OCI-M1 (cell line): ENCODE results near the gene SEPTIN8.

Source experiments
- DNase-seq: peaks from one replicate; lab custom pipeline; 2025; lab: John Stamatoyannopoulos, UW

The SEPTIN8 gene, protein sequence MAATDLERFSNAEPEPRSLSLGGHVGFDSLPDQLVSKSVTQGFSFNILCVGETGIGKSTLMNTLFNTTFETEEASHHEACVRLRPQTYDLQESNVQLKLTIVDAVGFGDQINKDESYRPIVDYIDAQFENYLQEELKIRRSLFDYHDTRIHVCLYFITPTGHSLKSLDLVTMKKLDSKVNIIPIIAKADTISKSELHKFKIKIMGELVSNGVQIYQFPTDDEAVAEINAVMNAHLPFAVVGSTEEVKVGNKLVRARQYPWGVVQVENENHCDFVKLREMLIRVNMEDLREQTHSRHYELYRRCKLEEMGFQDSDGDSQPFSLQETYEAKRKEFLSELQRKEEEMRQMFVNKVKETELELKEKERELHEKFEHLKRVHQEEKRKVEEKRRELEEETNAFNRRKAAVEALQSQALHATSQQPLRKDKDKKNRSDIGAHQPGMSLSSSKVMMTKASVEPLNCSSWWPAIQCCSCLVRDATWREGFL

GRCh38 chr5:132777209-132778069 lies at the start of gene SEPTIN8:
SEPTIN8 (minus strand) TSS chr5:132777239; CDS start chr5:132777137, 102 bp downstream.
- peak; percentile 42 for DNase-seq

- DNase-seq, result no peak
These were observed 49.5 kb upstream of the SEPTIN8 start for GRCh38 chr5:132826424-132827082.

GRCh38 chr5:132825834-132826391 lies 48.9 kb upstream of the SEPTIN8 start:
- DNase-seq, result no peak

DNA sequence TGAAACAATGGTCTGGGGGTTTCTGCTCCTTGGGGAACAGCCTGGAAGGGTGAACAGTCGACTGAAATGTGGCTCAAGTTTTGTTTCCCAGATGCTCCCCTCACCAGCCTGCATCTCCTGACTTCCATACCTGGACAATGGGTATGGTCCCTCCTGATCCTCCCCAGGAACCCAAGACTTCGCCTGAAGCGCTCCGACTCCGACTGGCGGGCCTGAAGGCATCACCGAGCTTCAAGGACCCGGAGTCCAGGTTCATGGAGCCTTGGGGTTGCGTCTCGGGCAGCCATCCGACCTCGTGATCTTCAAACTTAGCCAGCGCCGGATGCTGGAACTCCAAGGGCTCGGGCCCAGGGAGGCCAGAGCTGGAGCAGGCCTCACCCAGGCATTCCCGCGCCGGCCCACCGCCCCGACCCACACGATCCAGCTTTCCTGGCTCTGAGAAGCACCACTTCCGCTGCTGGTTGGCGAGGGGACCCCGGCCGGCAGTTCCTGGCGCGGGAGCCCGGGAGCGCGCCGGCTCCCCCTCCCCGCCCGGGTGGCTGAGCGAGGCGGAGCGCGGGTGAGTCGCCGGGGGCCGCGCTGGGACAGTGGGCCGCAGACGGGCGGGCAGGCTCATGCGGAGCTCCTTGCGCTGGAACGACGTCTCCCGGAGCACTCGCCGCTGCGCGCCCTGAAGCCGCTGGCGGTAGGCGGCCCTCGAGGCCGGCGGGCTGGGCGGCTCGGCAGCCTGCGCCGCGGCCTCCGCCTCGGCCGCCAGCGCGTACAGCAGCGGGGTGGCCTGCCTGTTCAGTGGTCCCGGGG lies 48.2 kb upstream of the SEPTIN8 start:
- DNase-seq, result no peak

- DNase-seq, result no peak
These were observed 47.4 kb upstream of the SEPTIN8 start for GRCh38 chr5:132824426-132824825.

- DNase-seq, result no peak
These were observed 46.5 kb upstream of the SEPTIN8 start for GRCh38 chr5:132823481-132824050.

DNA sequence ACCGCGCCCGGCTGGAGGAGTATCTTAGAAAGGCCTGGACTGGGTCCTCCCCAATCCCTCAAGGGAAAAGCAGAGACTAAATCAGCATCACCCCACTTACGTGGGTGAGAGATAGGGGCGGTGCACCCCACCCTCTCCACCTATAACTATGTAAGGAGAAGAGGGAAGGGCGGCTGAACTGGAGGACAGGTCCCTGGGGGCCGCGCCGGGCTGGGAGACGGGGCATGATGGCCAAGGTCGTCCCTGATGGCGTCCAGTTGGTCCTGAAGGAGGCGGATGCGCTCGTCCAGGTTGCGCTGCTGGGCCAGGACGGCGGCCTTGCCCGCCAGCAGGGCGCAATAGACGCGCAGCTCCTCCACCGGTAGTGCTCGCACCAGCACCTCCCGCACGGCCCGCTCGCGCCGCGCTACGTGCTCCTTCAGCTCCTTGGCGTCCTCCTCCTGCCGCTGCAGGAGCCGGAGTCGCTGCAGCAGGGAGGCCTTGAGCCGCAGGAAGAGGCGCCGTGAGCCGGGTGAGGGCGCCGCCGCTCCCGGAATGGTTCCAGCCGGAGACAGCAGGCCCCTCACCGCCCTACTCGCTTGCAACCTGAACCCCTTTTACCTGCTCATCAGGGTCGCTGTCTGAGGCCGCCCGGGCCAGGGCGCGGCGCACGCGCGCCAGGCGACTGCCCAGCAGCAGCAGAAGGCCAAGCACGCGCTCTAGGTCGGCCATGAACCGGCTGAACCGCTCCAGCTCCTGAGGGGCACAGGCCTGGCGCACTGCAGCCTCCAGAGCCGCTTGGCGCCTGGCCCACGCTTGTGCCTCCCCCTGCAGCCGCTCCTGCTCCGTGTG lies 45.8 kb upstream of the SEPTIN8 start:
- no peak for DNase-seq

DNA sequence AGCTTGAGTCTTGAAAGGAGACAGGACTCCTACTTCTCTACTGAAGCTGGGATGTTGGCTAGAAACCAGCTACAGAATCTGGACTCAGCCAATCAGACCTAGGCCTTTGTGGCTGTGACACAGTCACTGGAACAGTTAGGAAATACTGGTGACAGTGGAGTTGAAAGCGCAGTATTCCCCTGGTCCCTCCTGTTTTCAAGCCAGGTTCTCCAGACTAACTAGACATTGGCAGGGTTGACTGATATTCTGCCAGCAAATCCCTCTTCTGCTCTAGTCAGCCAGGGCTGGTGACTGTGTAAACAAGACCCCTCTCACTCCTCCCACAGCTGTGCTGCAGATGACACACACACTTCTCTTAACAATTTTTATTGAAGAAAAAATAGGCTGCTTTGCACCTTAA lies 44.8 kb upstream of the SEPTIN8 start:
- no peak for DNase-seq

DNA sequence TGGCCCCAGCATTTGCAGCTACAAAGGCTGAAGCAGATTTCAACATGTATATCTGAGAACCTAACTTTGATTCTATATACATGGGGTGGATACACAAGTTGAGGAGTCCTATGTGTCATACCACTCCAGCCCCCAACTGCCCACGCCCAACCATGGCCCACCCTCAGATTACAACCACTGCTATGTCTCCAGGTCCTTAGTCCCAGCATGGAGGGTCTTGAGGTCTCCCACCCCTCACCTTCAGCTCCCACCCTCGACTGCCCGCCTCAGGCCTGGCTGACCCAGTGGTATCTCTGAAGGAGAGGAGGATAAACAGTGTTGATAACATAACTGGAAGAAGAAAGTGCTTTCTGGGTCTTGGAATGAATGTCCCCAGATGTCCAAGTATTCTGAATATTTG lies 44.3 kb upstream of the SEPTIN8 start:
- no peak for DNase-seq

DNA sequence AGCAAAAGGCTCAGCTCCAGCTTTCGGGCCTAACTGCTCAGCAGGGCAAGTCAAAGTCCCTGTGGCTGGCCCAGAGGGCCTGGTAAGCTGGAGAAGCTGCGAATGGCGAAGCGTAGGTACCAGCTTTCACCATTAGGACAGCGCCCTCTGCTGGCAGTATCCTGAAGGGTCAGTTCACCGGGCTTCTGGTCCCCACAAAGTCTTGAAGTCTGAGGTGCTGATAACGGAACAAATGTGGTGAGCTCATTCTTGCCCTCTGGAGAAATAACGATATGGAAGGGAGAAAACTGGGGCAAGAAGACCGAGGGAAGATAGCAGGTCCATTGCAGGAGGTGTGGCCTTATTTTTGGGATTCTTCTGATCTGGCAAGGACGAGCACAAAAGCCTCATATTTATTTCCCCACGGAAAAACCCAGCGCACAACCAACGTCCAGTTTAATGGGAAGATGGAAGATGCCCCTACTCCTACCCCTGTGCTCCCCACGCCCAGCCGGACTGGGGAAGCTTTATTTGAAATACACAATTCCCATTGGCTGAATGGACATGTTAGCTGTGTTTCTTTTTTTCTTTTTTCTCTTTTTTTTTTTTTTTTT lies 43.2 kb upstream of the SEPTIN8 start:
- DNase-seq, result peak; percentile 97

DNA sequence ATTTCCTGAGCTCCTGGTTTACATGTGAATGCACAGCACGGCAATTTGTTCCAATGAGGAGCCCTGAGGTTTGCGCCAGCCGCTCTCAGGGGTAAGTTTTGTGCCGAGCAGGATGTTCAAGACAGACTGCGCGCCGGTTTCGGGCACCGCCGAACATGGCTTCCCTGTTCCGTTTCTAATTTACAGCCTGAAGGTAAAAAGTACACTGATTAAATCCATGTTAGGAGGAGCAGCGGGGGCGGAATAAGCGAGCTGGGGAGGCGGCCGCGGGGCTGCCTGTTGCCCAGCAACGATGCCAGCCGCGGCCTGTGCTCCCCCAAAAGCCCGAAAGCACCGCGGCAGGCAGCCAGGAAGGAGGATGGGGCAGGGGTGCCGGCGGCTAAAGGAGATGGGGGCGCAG lies 42.4 kb upstream of the SEPTIN8 start:
- DNase-seq, result no peak

GRCh38 chr5:132817011-132817410 lies 40.0 kb upstream of the SEPTIN8 start:
- DNase-seq, result no peak

DNA sequence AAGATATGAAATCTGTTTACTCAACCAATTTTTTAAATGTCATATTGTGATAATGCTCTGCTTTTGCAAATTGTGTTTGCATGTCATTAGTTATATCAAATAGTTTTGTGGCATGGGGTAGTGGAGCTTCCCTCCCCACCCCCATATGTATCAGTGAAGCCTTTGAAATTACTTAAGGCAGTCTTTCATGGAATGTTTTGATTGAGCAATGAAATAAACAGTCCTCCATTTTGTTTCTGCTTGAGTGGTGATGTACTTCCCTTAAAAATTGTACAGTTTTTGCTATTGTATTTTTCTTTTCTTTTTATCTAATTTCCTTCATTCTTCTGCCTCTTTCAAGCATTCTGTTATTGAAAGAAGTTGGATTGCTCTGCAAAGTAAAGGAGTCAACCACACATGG lies 39.5 kb upstream of the SEPTIN8 start:
- no peak for DNase-seq

DNA sequence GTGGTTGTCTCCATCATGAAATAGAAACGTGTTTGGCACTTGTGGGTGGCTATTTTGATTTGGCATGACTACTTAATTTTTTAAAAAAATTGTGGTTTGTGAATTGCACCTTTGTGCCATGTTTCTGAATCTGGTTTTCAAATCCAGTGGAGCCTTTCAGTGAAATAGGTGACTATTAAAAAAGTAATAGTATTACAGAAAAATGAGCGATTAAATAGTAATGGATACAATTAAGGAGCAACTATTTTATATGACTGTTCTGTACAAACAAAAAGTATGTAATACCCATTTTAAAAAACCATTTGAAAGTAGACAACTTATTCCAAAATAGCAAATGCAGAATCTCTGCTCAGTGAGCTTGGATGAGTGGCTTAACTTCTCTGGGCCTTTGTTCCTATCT lies 39.0 kb upstream of the SEPTIN8 start:
- no peak for DNase-seq

- DNase-seq, result no peak
These were observed 38.4 kb upstream of the SEPTIN8 start for GRCh38 chr5:132815454-132815853.

- no peak for DNase-seq
These were observed 37.7 kb upstream of the SEPTIN8 start for GRCh38 chr5:132814503-132815294.

DNA sequence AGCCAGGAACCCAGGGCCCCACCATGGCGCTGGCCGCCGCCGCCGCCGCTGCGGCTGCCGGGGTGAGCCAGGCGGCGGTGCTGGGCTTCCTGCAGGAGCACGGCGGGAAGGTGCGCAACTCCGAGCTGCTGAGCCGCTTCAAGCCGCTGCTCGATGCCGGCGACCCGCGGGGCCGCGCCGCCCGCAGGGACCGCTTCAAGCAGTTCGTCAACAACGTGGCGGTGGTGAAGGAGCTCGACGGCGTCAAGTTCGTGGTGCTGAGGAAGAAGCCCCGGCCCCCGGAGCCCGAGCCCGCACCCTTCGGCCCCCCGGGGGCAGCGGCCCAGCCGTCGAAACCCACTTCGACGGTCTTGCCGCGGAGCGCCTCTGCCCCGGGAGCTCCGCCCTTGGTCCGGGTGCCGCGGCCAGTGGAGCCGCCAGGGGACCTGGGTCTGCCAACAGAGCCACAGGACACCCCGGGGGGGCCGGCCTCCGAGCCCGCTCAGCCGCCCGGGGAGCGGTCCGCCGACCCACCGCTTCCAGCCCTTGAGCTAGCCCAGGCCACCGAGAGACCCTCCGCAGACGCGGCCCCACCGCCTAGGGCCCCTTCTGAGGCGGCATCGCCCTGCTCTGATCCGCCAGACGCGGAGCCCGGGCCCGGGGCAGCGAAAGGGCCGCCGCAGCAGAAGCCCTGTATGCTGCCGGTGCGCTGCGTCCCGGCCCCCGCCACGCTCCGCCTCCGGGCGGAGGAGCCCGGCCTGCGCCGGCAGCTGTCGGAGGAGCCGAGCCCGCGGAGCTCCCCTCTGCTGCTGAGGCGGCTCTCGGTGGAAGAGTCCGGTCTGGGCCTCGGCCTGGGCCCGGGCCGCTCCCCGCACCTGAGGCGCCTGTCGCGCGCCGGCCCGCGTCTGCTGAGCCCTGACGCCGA lies 36.8 kb upstream of the SEPTIN8 start:
- DNase-seq, result no peak
